GM12878 (cell line): ENCODE results near the gene GNLY. TPM values are rescaled to one million over a fixed set of nuclear protein-coding genes. Genes with fewer than 3 reads are reported as not detected.

ENCODE experiments used
- ATAC-seq: fragments of 200-7000 bp; cut with Tn5 transposase; 3 replicates; pipeline ENCODE4 v1.9.1; 2020; ENCODE audit warnings: mild to moderate bottlenecking, moderate library complexity
- BruUV-seq: library from RNA; stranded (reverse); fragments of 400-500 nt; replicated peaks from 2 replicates; lab custom pipeline; 2021; lab: Mats Ljungman, UMichigan
- CTCF ChIA-PET: fragments of 300-600 bp; sonication (Branson Sonifier 250); formaldehyde crosslinking; extraction: SDS; loops from one replicate; lab custom pipeline; 2021; ENCODE audit warnings: inconsistent platforms; lab: Yijun Ruan, JAX
- POLR2A ChIA-PET: fragments of 350-600 bp; formaldehyde crosslinking; extraction: SDS; loops from one replicate; lab custom pipeline; 2021; ENCODE audit warnings: inconsistent platforms; lab: Charles Lee
- RAD21 ChIA-PET: fragments of 300-600 bp; sonication (Branson Sonifier 250); formaldehyde crosslinking; loops from one replicate; lab custom pipeline; 2023; ENCODE audit warnings: antibody characterized with exemption; ENCODE audit not compliant: unreplicated experiment; lab: Charles Lee
- SMC1A ChIA-PET: fragments of 300-600 bp; sonication (Branson Sonifier 250); formaldehyde crosslinking; loops from one replicate; lab custom pipeline; 2023; ENCODE audit not compliant: unreplicated experiment, uncharacterized antibody; lab: Charles Lee
- DNase-seq: peaks from one replicate; pipeline ENCODE4 v3.0.0-alpha.2; 2011; ENCODE audit warnings: low read depth, low spot score
- FAIRE-seq: peaks from 3 replicates; lab custom pipeline; 2011; peaks lifted over from hg19 to GRCh38; lab: Jason Lieb, UNC
- H2AFZ ChIP-seq: 2 replicates; pipeline ENCODE4 v1.6.0; 2011; ENCODE audit warnings: low read depth, low read length, control low read depth; ENCODE audit not compliant: control insufficient read depth
- H3K27ac ChIP-seq: 2 replicates; pipeline ENCODE4 v1.5.1; 2011; ENCODE audit warnings: control low read depth; ENCODE audit not compliant: control insufficient read depth, insufficient read depth
- H3K27me3 ChIP-seq, 2 experiments: replicated peaks in 1 of 2; 2 replicates each; pipeline versions ENCODE4 v1.6.0 to v1.6.1; 2011; ENCODE audit warnings: low read length in 1 of 2; ENCODE audit not compliant: control insufficient read depth in 2 of 2, insufficient read depth in 2 of 2
- H3K36me3 ChIP-seq, 2 experiments: 2 replicates each; pipeline ENCODE4 v1.5.1; 2011; ENCODE audit warnings: low read length in 1 of 2; ENCODE audit not compliant: control insufficient read depth in 2 of 2, insufficient read depth in 2 of 2
- H3K4me1 ChIP-seq: 2 replicates; pipeline ENCODE4 v1.6.1; 2011; ENCODE audit warnings: mild to moderate bottlenecking, low read length, moderate library complexity, mixed read lengths; ENCODE audit not compliant: control insufficient read depth, insufficient read depth
- H3K4me2 ChIP-seq: 2 replicates; pipeline ENCODE4 v1.6.0; 2011; ENCODE audit warnings: control low read depth; ENCODE audit not compliant: control insufficient read depth, insufficient read depth
- H3K4me3 ChIP-seq: fragments of 200-600 bp; sonication (generic); 2 replicates; pipeline ENCODE4 v1.5.1; 2016
- H3K79me2 ChIP-seq: 2 replicates; pipeline ENCODE4 v1.6.0; 2011; ENCODE audit warnings: low read length; ENCODE audit not compliant: control insufficient read depth, insufficient read depth
- H3K9ac ChIP-seq: 2 replicates; pipeline ENCODE4 v1.8.0; 2011; ENCODE audit warnings: low read length, control low read depth, mixed read lengths; ENCODE audit not compliant: control insufficient read depth, insufficient read depth
- H3K9me3 ChIP-seq: replicated peaks from 3 replicates; pipeline ENCODE4 v1.5.1; 2011; ENCODE audit warnings: mild to moderate bottlenecking, low read length; ENCODE audit not compliant: control insufficient read depth, insufficient read depth
- H4K20me1 ChIP-seq: 2 replicates; pipeline ENCODE4 v1.6.0; 2011; ENCODE audit not compliant: control insufficient read depth, insufficient read depth
- ATF7 ChIP-seq: fragments of 450-650 bp; IDR thresholded peaks from 2 replicates; pipeline ENCODE4 v1.6.1; 2016; ENCODE audit warnings: low read depth, mild to moderate bottlenecking
- BCL11A ChIP-seq: IDR thresholded peaks from 2 replicates; pipeline ENCODE4 v1.6.1; 2011; ENCODE audit warnings: low read depth, low read length
- CHD2 ChIP-seq: IDR thresholded peaks from 2 replicates; pipeline ENCODE4 v1.6.1; 2011; ENCODE audit warnings: low read depth, low read length, improper control_type of control experiment, borderline replicate concordance
- DPF2 ChIP-seq: fragments of 450-650 bp; IDR thresholded peaks from 2 replicates; pipeline ENCODE4 v1.6.1; 2017; ENCODE audit warnings: mild to moderate bottlenecking
- IKZF1 ChIP-seq: fragments of 450-650 bp; conservative IDR thresholded peaks from 2 replicates; pipeline ENCODE4 v1.6.1; 2017; ENCODE audit warnings: antibody characterized with exemption, mild to moderate bottlenecking
- IKZF2 ChIP-seq, 2 experiments: fragments of 450-650 bp; IDR thresholded peaks; 2 replicates each; pipeline ENCODE4 v1.6.1; 2017; ENCODE audit warnings: mild to moderate bottlenecking in 2 of 2, moderate library complexity in 2 of 2
- MEF2B ChIP-seq: fragments of 450-650 bp; IDR thresholded peaks from 2 replicates; pipeline ENCODE4 v1.6.1; 2018; ENCODE audit warnings: mild to moderate bottlenecking, moderate library complexity; ENCODE audit not compliant: partially characterized antibody, poor library complexity, severe bottlenecking
- MLLT1 ChIP-seq: fragments of 450-650 bp; IDR thresholded peaks from 2 replicates; pipeline ENCODE4 v1.6.1; 2016; ENCODE audit warnings: mild to moderate bottlenecking
- MTA2 ChIP-seq: fragments of 450-650 bp; IDR thresholded peaks from 2 replicates; pipeline ENCODE4 v1.6.1; 2016; ENCODE audit warnings: low read depth, mild to moderate bottlenecking, moderate library complexity
- RELA ChIP-seq: fragments of 450-650 bp; IDR thresholded peaks from 2 replicates; pipeline ENCODE4 v1.8.0; 2014; ENCODE audit warnings: borderline replicate concordance; ENCODE audit not compliant: partially characterized antibody
- SMC3 ChIP-seq: IDR thresholded peaks from 2 replicates; pipeline ENCODE4 v1.6.1; 2011; ENCODE audit warnings: low read length, improper control_type of control experiment, borderline replicate concordance
- WGBS: methylation state at CpG from one replicate; pipeline ENCODE4 v1.1.6; 2016; ENCODE audit warnings: low lambda C conversion rate; ENCODE audit not compliant: insufficient replicate concordance, insufficient coverage; ENCODE audit errors: missing lambda C conversion rate; 5-methylcytosine and 5-hydroxymethylcytosine counted together
- in situ Hi-C: fragments of 300-500 bp; cut with MboI; formaldehyde crosslinking; loops from 9 replicates; pipeline ENCODE4 v1.14.3; 2018; ENCODE audit warnings: mixed read lengths
- intact Hi-C: fragments of 100-400 bp; cut with micrococcal nuclease; formaldehyde crosslinking; loops from one replicate; pipeline ENCODE4 v1.14.2; 2022; ENCODE audit not compliant: unreplicated experiment
- polyA plus RNA-seq, 11 experiments: library from polyadenylated mRNA; depleted of rRNA in 4 of 11; unstranded in 6 of 11; stranded (reverse) in 5 of 11; fragments of >200 nt; fragmentation: Nextera tagmentation in 4 of 11; fragmentation: Illumina TruSeq in 1 of 11; extraction: Ambion mirVana in 4 of 11; extraction: Trizol in 1 of 11; gene quantifications; 1 replicate in 1 of 11; 2 replicates in 10 of 11; pipeline versions ENCODE4 v1.2.1 to v1.2.3, GENCODE V29; 2011 to 2016; ENCODE audit warnings: inconsistent platforms in 2 of 11, missing spikeins in 2 of 11, low read depth in 1 of 11
- total RNA-seq, 4 experiments: library from RNA; depleted of rRNA in 3 of 4; stranded (reverse); fragments of >200 nt in 3 of 4; fragmentation: Illumina TruSeq in 1 of 4; extraction: Trizol in 1 of 4; gene quantifications; 2 replicates each; pipeline versions ENCODE4 v1.2.1 to v1.2.3, GENCODE V29; 2013 to 2021
- TF ChIP-seq, protein P1 (sequence below): fragments of 450-650 bp; IDR thresholded peaks from 2 replicates; pipeline ENCODE4 v1.6.1; 2017; ENCODE audit warnings: low read depth, mild to moderate bottlenecking, moderate library complexity
- TF ChIP-seq, protein P2 (sequence below): fragments of 450-650 bp; IDR thresholded peaks from 2 replicates; pipeline ENCODE4 v1.6.1; 2018; ENCODE audit warnings: borderline replicate concordance, mild to moderate bottlenecking; ENCODE audit not compliant: partially characterized antibody

The GNLY gene
- total and polyA plus RNA-seq, 10 of the 15 experiments (the other 5 are each of a cell fraction or from before 2014, with no cell fraction given) = 0.18 to 0.42 TPM; not detected in 8

GRCh38 chr2:85744741-85745601 is 50.8 kb downstream of the GNLY start:
- POLR2A ChIA-PET = interaction anchor here (0.7 to 1.4 kb wide), 5 partner anchors 8 to 133 kb away, joined by 3 to 7 read pairs (median 4); partner anchors contain the start of gene C2orf68

More at GRCh38 chr2:85744741-85745601, 50.8 kb downstream of the GNLY start:
- no peak for DNase-seq
- H3K27me3 ChIP-seq = peaks cover 0 to 16% of the 10 kb centered on the region in 2 experiments; a peak in 3 of 4 replicates
- H3K9me3 ChIP-seq = peaks cover 16% of the 10 kb centered on the region; the same call in 2 of the 3 replicates
- ChIA-PET RAD21 (interaction anchor here (0.7 to 2.3 kb wide), 15 partner anchors 8 to 291 kb away, joined by 3 to 17 read pairs (median 4); partner anchors contain the start of gene ATOH8), CTCF (interaction anchor here (0.9 to 8.2 kb wide), 12 partner anchors 8 to 107 kb away, joined by 3 to 82 read pairs (median 5); no protein-coding TSS in a partner anchor), SMC1A (interaction anchor here (0.7 to 4.2 kb wide), 15 partner anchors 9 to 361 kb away, joined by 3 to 30 read pairs (median 4); partner anchors contain the start of genes POLR1A and PTCD3)
- H2AFZ ChIP-seq = no peak overlapping the region
- no peaks in the 10 kb centered on the region for H3K36me3 ChIP-seq
- ATAC-seq = peak; percentile 39
- intact Hi-C loops (no loop called here), in situ Hi-C loops (no loop called here)
- no peak overlapping the region for H3K27ac ChIP-seq
- no peak overlapping the region for H3K4me3 ChIP-seq
- 0 out of 2 replicates have a peak overlapping the region, but pooled peaks have one; percentile 7 for H3K4me2 ChIP-seq
- 13% methylated on average over 9 of the region's 10 CpGs for WGBS
- FAIRE-seq = no peak
- no peaks in the 10 kb centered on the region for H3K79me2 ChIP-seq
- no peaks in the 10 kb centered on the region for H4K20me1 ChIP-seq
- BruUV-seq = no TSS peak
- H3K4me1 ChIP-seq = peaks cover 16% of the 10 kb centered on the region
- TF ChIP-seq IKZF2 (IDR thresholded peaks at IDR 0.05) (peak; percentile 56 to 64; a peak in 1 of 4 replicates), MTA2 (peak; percentile 58), MLLT1 (peak; percentile 51), BCL11A (0 out of 2 replicates have a peak, but pooled peaks have one; percentile 29), RELA (no peak), MEF2B (peak; percentile 77), IKZF1 (peak; percentile 80), CHD2 (no peak), DPF2 (peak; percentile 57; the same call in 1 of the 2 replicates), ATF7 (peak; percentile 46; the same call in 1 of the 2 replicates), SMC3 (no peak)
- TF ChIP-seq, protein P1, sequence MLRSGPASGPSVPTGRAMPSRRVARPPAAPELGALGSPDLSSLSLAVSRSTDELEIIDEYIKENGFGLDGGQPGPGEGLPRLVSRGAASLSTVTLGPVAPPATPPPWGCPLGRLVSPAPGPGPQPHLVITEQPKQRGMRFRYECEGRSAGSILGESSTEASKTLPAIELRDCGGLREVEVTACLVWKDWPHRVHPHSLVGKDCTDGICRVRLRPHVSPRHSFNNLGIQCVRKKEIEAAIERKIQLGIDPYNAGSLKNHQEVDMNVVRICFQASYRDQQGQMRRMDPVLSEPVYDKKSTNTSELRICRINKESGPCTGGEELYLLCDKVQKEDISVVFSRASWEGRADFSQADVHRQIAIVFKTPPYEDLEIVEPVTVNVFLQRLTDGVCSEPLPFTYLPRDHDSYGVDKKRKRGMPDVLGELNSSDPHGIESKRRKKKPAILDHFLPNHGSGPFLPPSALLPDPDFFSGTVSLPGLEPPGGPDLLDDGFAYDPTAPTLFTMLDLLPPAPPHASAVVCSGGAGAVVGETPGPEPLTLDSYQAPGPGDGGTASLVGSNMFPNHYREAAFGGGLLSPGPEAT = peak; percentile 49; the same call in 1 of the 2 replicates
- TF ChIP-seq, protein P2, sequence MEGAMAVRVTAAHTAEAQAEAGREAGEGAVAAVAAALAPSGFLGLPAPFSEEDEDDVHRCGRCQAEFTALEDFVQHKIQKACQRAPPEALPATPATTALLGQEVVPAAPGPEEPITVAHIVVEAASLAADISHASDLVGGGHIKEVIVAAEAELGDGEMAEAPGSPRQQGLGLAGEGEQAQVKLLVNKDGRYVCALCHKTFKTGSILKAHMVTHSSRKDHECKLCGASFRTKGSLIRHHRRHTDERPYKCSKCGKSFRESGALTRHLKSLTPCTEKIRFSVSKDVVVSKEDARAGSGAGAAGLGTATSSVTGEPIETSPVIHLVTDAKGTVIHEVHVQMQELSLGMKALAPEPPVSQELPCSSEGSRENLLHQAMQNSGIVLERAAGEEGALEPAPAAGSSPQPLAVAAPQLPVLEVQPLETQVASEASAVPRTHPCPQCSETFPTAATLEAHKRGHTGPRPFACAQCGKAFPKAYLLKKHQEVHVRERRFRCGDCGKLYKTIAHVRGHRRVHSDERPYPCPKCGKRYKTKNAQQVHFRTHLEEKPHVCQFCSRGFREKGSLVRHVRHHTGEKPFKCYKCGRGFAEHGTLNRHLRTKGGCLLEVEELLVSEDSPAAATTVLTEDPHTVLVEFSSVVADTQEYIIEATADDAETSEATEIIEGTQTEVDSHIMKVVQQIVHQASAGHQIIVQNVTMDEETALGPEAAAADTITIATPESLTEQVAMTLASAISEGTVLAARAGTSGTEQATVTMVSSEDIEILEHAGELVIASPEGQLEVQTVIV = peak; percentile 52
- H3K9ac ChIP-seq = no peak overlapping the region
